ENCODE measurements around the gene SEBOX. TPM values are rescaled to one million over a fixed set of nuclear protein-coding genes. Genes with fewer than 3 reads are reported as not detected.
"Not testable (repeated sequence)": the region's sequence is repeated elsewhere in the genome, so short reads cannot be mapped to it uniquely, and the experiment has no call there.

Gene SEBOX
- total RNA-seq, 1 donor from 2014 or later = not detected

DNA sequence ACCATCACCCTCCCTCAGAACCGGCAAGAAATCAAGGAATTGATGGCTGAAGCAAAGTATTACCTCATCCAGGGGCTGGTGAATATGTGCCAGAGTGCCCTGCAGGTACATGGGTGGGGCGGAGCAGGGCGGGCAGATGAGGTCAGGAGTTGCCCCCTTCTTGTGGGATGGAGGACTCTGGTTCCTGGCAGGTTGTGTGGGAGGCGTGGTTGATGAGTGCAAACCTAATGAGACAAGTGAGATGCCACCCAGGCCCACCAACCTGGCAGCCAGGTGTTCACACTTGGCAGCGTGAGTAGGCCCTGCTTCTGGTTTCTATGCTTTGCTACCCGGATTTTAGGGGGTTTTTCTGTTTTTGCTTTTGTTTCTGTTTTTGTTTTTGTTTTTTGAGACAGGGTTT, 24.6 kb downstream of the SEBOX start:
- no peak for DNase-seq (ENCODE audit: low spot score)

DNA sequence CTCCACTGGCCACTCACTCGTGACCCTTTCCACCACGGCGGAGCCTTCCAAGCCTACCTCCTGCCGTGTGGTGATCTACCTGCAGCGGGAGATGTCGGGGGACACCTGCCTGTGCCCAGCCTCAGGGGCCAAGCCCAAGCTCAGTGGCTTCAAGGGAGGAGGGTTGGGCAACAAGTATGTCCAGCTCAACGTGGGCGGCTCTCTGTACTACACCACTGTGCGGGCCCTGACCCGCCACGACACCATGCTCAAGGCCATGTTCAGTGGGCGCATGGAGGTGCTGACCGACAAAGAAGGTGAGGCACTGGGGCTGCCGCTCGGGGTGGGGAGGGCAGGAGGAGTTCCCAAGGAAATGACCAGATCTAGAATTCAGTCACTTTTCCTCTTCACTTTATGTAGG, 25.6 kb downstream of the SEBOX start:
- DNase-seq (ENCODE audit: low spot score) = no peak

DNA sequence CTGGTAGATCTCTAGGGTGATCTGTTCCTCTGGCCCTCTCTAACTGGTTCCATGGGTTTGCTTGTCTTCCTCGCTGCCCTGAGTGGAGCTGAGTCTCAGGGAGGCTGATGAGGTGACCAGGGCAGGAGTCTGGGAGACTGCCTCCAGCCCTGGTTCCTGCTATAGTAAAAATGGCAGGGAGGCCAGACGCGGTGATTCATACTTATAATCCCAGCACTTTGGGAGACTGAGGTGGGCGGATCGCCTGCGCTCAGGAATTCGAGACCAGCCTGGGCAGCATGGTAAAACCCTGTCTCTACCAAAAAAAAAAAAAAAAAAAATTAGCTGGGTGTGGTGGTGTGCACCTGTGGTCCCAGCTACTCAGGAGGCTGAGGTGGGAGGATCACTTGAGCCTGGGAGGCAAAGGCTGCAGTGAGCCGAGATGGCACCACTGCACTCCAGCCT, 26.2 kb downstream of the SEBOX start:
- not testable (repeated sequence) for DNase-seq (ENCODE audit: low spot score)

DNA sequence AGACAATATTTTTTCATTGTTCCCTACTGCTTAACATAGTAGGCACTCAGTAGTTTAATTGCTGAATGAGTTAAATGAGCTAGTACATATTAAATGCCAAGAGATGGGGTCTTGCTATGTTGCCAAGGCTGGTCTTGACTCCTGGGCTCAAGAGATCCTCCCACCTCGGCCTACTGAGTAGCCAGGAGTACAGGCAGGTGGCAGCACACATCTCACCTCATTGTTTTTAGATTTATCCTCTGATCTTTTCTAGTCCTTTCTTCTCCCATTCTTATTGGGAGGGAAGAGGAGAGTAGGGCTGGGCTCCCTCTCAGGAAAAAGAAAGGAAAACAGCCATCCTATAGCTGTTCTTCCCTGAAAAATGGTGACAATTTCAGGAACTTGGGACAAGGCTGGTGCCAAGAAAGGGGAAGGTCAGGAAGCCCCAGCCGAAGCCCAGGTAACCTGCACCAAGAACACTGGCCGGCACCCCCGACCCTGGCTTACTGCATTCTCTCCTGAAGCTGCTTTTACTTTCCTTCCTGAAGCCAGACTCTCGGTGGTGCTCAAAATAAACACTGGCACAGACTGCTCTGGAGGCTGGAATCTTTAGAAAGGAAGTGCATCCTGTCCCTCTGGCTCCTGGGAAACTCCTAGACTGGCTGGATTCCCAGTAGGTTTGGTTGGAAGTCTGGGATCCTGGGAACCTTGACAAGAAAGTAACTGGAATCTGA, 26.8 kb downstream of the SEBOX start:
- DNase-seq (ENCODE audit: low spot score) = no peak

DNA sequence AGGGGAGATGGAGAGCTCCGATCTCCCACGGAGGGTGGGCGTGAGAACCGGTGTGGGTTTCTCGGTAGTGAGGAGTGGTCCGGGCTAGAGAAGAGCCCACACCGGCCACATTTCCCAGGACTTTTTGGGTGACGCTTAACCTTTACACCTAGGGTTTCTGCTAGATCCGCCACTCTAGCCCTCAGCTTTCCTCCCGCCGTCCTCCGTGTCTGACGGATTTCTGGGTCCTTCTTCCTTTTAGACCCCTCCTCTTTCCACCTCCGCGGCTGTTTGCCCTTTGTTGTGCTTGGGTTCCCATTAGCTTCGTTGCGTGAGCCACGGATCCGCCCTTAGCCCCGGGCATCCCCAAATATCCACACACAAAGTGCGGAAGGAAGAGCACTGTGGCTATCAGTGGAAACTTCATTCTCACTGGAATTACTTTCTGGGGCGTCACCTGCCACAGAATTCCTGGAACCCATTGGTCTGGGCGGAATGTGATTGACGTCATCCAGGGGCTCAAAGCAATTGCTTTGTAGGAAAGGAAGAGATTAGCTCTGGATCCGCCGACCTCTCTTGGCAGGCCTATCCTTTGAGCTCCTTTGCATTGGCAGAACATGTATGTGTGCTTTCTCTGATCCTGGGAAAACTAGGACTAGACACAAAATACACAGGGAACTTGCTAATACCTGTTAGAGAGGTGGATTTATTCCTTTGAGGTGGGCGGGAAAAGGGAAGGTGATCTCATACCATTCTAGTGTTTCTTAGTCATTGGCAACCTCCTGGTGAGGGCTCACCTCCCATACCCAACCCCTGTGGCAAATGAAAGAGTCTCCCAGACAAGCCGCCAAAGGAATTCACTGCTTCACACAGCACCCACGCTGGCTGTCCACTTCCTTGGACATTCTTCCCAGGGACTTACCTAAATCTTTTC, 28.8 kb downstream of the SEBOX start:
- peak; percentile 89 for DNase-seq (ENCODE audit: low spot score)

DNA sequence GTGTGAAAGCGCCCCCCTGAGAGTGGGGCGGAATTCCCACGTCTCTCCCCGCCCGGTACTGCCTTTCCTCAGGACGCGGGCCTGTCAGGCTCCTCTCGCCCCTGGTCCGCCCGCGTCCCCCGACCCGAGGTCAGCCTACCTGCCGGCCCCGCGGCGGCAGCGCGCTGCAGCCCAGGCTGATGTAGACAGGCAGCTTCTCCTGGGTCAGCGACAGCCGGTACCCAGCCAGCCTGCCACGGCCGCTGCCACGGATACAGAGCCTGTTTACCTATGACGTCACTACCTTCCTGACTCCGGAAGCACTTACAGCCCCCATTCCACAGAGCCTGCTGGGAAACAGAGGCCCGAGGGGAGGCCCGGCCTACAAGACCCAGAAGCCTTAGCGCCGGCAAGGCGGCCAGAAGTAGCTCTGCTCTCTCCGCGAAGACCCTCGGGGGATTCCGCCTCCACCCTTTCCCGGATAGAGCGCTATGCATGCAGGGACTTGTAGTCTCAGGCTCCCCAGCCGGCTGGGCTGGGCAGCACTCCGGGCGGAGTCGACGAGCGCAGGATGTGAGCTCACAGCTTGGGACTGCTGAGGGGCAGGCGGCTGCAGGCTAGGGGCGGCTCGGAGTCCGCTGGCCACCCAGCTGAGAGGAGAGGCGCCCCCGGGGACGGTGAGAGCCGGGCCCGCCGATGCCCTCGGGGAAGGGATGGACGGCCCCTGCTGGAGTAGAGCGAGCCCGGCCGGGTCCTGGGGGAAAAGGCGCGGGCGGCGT, 29.6 kb downstream of the SEBOX start, which contains the start of the genes IFT20 and TNFAIP1:
Gene IFT20 (minus strand): TSS at position 272 of the 758 bp plus-strand sequence. CDS start 3,487 bp downstream, outside the sequence.
Gene TNFAIP1 (plus strand): TSS at position 561 of the 758 bp plus-strand sequence. CDS start 3,761 bp downstream, outside the sequence.
- DNase-seq (ENCODE audit: low spot score) = peak; percentile 100

DNA sequence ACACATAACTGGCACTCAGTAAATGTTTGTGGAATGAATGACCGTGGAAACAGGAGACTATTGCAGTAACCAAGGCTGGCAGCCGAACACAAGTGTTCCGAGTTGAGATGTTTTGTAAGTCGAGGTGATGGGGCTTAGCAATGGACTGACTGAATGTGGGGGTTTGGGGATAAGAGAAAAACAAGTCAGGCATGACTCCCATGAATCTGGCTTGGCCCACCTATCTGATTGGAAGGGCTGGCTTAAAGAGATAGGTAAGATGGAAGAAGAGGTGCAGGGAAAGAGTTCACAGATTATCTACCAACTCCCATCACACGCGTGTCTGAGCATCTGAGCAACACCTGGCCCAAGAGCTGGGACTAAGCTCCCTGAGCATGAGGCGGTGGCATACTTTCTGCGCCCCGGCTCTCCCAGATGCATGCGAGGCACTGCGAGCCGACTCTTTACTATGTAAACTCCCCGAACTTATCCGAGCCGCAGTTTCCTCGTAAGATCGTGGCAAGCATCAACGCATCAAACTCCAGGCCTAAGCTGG, 30.3 kb downstream of the SEBOX start:
- no peak for DNase-seq (ENCODE audit: low spot score)

DNA sequence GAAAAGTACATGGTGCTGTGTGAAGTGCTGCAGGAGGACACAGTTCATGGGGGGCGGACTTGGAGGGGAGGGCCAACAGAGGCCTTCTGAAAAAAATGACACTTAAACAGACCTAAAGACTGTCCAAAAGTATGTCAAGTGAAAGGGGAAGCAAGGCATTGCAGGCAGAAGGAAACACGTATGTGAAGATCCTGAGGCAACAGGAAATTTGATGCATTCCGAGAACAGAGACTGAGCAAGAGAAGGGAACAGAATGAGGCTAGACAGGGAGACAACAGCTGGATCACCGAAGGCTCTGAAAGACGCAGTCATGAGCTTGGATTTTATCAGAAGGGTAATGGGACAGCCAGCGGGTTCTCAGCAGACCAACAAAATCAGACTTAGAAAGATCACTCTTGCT, 30.8 kb downstream of the SEBOX start:
- DNase-seq (ENCODE audit: low spot score) = no peak

DNA sequence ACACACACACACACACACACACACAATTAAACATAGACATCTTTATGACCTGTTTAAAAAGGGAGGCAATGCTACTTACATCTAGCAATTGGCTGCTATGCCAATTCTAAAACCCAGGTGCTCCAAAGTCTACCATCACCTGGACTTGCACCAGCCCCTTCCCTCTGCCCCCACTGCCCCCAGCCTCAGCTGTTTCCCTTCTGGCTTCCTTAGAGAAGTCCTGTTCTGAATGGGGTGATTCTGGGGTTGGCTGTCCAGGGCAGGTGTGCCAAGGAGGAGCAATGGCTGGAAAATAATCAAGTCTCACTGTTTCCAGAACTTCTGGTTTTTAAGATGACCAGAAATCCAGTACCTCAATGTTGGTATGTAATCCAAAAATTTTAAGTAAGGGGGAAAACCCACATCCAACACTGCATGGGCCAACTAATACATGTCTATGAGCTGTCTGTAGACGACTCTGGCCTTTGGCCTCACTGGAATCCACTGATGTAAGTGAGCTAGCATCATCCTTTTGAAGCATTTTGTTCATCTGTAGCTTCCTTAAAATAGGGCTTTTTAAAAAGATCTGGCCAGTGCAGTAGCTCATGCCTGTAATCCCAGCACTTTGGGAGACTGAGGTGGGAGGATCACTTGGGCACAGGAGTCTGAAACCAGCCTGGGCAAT, 31.8 kb downstream of the SEBOX start:
- no peak for DNase-seq (ENCODE audit: low spot score)

DNA sequence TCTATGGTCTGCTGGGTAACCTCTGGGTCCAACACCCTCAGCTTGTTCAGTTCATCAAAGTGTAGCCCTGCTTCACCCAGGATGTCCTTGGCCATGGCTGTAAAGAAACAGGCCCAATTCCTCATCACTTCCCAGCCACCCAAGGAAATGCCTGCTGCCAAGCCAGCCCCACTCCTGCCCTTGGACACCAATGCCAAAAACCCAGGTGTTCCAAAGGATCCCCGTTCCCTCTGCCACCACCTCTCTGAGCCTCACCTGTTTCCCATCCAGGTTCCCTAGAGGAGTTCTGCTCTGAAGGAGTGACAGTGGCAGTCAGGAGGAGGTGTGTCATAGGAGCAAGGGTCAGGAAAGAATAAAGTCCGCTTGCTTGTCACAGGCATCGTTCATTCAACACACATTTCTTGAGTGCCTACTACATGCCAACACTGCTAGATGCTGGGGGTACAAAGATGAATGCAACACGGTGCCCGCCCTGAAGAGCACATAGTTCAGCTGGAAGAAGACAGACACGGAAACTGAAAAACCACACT, 33.0 kb downstream of the SEBOX start:
- no peak for DNase-seq (ENCODE audit: low spot score)

DNA sequence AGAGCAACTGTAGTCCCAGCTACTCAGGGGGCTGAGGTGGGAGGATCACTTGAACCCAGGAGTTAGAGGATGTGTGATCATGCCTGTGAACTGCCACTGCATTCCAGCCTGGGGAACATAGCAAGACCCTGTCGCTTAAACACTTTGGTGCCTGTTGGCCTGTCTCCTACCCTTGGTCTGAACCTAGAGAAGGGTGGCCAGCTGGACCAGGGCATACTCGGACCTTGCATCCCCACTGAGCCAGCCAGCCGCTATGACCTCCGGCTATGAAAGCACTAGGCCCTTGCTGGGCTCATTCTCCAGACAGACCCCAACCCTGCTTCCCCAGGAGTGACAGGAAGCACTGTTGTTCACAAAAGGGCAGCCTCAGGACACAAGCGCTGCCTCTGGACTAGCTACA, 34.3 kb downstream of the SEBOX start:
- DNase-seq (ENCODE audit: low spot score) = no peak

DNA sequence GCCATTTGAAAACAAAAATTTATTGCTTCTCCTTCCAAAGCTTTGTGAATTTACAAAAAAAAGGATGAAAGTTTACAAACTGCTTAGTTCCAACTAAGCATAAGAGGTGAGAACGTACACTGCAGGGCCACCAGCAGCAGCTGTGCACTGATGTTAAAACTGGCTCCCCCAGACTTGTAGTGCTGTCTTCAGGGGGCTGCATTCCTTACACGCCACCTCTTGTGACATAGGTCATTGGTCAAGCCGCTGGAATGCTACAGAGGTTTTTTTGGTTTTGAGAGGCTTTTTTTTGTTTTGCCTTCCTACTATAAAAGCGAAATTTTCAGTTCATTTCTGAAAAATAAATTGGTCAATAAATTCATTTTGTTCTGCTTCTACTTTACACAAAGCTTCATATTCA, 36.7 kb downstream of the SEBOX start:
- no peak for DNase-seq (ENCODE audit: low spot score)

DNA sequence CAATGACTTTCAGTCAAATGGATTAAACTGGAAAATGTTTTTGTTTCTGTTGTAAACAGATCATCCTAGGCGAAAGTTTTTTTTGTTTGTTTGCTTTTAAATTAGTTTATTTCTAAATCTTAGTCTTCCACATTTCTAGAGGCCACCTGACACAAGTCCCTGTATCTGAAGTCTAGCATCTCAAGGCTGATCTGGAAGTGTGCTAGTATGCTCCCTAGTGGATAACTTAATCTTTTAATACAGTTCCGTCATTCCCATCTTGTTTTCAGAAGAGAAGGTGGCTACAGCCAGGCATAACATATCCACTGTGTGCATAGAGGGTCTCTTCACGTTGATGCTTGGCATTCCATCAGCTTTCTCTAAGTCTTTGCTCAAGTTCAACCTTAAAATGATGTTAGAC, 37.3 kb downstream of the SEBOX start:
- no peak for DNase-seq (ENCODE audit: low spot score)

DNA sequence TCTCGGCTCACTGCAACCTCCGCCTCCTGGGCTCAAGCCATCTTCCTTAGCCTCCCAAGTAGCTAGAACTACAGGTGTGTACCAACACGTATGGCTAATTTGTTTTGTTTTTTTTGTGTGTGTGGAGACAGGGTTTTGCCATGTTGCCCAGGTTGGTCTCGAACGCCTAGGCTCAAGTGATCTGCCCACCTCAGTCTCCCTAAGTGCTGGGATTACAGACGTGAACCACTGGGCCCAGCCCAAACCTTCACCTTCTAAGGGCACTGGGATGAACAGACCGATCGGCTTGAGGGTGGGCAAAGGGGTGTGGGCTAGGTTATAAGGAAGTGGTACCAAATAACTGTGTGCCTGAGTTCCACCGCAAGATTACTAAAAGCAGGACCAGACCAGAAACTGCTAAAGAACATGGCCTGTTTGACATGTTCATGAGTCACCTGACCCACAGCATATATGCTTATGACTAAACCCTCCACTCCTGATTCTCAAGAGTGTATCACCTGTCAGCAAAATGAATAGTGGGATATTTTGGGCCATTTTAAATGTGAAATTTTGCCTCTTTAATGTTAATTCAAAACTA, 37.9 kb downstream of the SEBOX start:
- DNase-seq (ENCODE audit: low spot score) = no peak

DNA sequence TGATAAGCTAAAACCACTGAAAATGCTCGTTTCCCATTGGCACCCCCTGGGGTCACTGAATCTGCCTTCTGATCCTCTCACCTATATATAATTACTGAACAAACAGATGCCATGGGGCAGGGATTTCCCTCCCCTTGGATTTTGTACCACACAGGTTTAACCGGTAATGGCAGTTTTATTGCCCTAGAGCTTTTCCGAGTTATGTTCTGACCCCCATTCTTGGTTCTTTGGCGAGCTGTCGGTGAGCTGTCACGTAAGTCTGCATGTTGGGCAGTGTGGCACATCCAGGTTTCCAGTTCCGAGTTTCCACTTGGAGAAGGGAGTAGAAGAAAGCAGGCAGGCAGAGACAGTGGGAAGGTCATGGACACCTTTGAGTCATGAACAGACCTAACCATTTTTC, 38.9 kb downstream of the SEBOX start:
- DNase-seq (ENCODE audit: low spot score) = no peak

DNA sequence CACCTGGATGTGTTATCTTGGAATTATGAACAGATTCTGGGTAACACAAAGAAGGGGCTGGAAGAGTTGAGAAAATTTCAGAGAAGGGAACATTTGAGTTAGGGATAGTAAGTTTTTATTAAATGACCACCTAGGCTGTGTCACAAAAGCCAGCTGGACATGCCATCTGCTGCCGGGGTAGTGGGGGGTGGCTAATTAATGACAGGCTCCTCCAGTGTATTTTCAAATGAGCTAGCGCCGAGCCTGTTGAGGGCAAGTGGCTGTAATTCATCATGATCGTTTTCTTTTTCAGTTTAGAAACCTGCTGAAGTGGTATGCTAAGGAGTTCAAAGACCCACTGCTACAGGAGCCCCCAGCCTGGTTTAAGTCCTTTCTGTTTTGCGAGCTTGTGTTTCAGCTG, 39.8 kb downstream of the SEBOX start:
- no peak for DNase-seq (ENCODE audit: low spot score)

DNA sequence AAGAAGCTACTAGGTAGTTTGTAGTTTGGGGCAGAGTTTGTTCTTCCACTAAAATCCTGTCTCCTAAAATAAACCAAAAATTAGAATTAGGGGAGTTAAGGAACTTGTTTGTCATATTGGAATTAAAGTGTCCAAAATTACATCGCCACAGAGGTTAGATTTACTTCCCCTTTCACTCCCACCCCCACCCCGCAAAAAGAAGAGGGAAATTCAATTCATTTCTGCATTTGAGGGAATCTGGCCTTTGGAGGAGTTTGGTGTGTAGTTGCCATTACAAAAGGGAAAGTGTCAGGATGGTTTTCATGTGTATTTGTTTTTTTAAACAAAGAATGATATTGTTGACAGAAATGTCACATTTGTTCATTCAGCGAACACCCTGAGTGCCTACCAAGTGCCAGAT, 40.2 kb downstream of the SEBOX start:
- no peak for DNase-seq (ENCODE audit: low spot score)

DNA sequence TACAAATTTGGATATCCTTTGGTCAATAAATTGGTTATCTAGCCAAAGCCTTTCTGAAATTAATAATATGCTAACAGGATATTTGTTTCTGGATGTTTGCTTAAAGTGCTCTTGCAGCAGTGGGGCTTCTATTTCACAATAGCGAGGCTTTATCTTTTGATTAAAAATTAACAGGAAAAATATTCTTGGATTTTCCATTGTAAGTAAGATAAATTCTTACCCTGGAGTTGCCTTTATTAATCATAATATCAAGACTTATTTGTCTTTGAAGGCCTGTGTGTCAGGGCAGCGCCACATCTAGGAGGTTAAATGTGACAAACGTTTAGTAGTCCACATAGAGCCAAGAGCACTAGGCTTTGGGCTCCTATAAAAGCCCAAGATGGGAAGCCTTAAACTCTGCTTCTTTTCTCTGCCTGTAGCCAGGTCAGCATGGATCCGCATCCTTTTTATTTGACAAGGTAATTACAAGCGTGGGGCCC, 40.7 kb downstream of the SEBOX start:
- DNase-seq (ENCODE audit: low spot score) = no peak

DNA sequence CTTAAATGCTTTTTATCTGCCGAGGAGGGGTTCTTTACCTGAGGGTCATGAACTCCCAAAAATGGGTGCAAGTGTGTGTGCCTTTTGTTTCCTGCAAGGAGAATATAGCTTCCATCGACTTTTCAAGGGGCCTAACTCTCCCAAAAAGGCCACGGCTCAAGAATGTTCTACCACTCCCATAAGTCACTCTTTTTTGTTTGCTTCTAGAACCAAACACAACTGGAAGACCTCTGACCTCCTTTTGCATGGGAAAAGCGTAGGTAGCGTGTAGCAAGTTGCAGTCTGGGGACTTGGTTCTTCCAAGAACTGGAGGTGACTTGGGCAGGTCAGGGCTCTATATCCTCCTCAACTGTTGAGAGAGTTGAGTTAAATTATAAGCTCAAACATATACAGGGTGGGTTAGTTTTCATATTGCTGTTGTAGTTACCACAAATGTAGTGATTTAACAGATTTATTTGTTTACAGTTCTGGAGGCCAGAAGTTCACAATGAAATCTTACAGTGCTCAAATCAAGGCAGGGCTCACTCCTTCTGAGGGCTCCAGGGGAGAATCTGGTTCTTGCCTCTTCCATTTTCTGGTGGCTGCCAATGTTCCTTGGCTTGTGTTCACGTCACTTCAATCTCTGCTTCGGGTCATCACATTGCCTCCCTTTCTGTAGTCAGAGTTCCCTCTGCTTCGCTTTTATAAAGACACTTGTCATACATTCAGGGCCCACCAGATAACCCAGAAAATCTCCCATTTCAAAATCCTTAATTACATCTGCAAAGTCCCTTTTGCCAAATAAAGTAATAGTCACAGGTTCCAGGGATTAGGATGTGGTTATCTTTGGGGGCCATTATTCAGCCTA, 44.6 kb downstream of the SEBOX start:
- DNase-seq (ENCODE audit: low spot score) = no peak
